ENCODE results near the gene GOLGA1.
"Not testable (repeated sequence)": the region's sequence is repeated elsewhere in the genome, so short reads cannot be mapped to it uniquely, and the experiment has no call there.

DNA sequence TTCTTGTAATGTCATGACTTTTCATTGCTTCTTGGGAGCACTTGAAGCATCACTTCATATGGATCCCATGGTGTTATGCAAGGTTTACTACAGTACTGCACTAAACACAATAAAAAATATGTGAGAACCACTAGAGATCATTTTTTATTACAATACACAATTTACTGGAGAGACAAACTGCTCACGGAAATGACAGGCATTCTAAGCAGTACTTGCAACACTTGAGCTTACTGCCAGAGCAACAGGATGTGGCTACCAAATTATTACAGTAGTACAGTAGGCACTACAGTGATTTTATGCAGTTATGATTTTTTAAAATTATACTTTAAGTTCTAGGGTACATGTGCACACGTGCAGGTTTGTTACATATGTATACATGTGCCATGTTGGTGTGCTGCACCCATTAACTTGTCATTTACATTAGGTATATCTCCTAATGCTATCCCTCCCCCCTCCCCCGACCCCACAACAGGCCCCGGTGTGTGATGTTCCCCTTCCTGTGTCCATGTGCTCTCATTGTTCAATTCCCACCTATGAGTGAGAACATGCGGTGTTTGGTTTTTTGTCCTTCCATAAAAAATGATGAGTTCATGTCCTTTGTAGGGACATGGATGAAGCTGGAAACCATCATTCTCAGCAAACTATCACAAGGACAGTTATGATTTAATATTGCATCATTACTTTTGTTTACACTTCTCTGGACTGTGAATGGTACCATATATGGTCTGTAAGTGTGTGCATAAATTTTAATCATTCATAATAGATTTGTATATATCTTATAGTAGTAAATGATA lies 25.1 kb upstream of the GOLGA1 start:
- TF ChIP-seq, protein P1, sequence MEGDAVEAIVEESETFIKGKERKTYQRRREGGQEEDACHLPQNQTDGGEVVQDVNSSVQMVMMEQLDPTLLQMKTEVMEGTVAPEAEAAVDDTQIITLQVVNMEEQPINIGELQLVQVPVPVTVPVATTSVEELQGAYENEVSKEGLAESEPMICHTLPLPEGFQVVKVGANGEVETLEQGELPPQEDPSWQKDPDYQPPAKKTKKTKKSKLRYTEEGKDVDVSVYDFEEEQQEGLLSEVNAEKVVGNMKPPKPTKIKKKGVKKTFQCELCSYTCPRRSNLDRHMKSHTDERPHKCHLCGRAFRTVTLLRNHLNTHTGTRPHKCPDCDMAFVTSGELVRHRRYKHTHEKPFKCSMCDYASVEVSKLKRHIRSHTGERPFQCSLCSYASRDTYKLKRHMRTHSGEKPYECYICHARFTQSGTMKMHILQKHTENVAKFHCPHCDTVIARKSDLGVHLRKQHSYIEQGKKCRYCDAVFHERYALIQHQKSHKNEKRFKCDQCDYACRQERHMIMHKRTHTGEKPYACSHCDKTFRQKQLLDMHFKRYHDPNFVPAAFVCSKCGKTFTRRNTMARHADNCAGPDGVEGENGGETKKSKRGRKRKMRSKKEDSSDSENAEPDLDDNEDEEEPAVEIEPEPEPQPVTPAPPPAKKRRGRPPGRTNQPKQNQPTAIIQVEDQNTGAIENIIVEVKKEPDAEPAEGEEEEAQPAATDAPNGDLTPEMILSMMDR (IDR thresholded peaks at IDR 0.05): not testable (repeated sequence)
- not testable (repeated sequence) for TF ChIP-seq POLR2A, EP300 (IDR thresholded peaks at IDR 0.05)
